ENCODE data around the gene ZNF662. TPM values are rescaled to one million over a fixed set of nuclear protein-coding genes. Genes with fewer than 3 reads are reported as not detected.
A peak's percentile ranks its signal among the peaks of the same experiment; 100 is the strongest.

Gene ZNF662
- total and polyA plus RNA-seq, 2 of the 13 experiments (the other 11 are each of a cell fraction or from before 2014, with no cell fraction given), result not detected

DNA sequence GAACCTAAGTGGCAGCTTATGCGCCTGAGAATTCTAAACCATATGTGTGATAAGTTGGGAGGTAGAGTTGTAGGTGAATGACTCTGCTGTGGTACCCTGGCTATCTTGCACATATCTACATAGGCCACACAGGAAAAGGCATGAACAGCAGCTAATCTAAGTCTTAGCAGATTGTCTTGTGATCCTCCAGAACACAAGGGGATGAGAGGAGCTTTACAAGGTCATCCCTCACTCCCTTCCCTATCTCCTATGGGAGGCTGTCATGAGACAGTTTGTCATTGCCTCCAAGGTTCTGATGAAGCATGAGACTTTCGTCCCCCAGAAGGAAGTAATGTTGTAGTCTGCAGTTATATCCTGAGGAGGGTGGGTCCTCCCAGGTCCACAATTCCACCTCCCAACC is 3.7 kb upstream of the ZNF662 start:
- 50% methylated on average over 2 of the region's 2 CpGs for WGBS (ENCODE audit: low lambda C conversion rate)
- ATAC-seq (no peak), DNase-seq (ENCODE audit: low spot score) (no peak), FAIRE-seq (no peak)
- H4K20me1 ChIP-seq (ENCODE audit: insufficient read depth, low read length), result no peaks in the 10 kb centered on the region
- ChIA-PET CTCF (ENCODE audit: low intra/inter-chr PET ratio, low total read pairs) (no interaction called here), POLR2A (no interaction called here)
- H3K4me1 ChIP-seq (ENCODE audit: insufficient read depth, low read length), result peaks cover 10% of the 10 kb centered on the region; the same call in 1 of the 2 replicates
- no peaks in the 10 kb centered on the region for H3K36me3 ChIP-seq (replicated peaks in 1 of 2; ENCODE audit: control insufficient read depth in 1 of 2, insufficient read depth in 2 of 2, low read length in 2 of 2)
- no TSS peak for BruUV-seq (replicated peaks)
- H3K79me2 ChIP-seq (ENCODE audit: insufficient read depth, low read length), result no peaks in the 10 kb centered on the region
- no peaks in the 10 kb centered on the region for H3K9me3 ChIP-seq (ENCODE audit: low read length)
- H3K27me3 ChIP-seq (ENCODE audit: control insufficient read depth in 1 of 2, insufficient read depth in 2 of 2, low read length in 2 of 2), result peaks cover 0 to 22% of the 10 kb centered on the region in 2 experiments; a peak in 3 of 5 replicates
- intact Hi-C loops (cut with micrococcal nuclease; ENCODE audit: unreplicated experiment), result no loop called here
- H3K27ac ChIP-seq (ENCODE audit: extremely low read length, insufficient read depth, low read length), result no peak overlapping the region
- no peak overlapping the region for H3K4me2 ChIP-seq (ENCODE audit: low read depth, low read length)
- in situ Hi-C loops (cut with HindIII; ENCODE audit: extremely low pct_ligation_motif_present, low pct_unique_long_range_greater_than_20kb), result no loop called here
- H3K9ac ChIP-seq (ENCODE audit: insufficient read depth, low read depth, low read length), result no peak overlapping the region
- no peak overlapping the region for H2AFZ ChIP-seq (ENCODE audit: low read length)
- no peak overlapping the region for H3K4me3 ChIP-seq (replicated peaks in 1 of 3; ENCODE audit: insufficient read depth in 1 of 3, low read depth in 2 of 3, low read length in 3 of 3)
- no peak for TF ChIP-seq U2AF2 (IDR thresholded peaks at IDR 0.05; ENCODE audit: low read depth, low read length)

DNA sequence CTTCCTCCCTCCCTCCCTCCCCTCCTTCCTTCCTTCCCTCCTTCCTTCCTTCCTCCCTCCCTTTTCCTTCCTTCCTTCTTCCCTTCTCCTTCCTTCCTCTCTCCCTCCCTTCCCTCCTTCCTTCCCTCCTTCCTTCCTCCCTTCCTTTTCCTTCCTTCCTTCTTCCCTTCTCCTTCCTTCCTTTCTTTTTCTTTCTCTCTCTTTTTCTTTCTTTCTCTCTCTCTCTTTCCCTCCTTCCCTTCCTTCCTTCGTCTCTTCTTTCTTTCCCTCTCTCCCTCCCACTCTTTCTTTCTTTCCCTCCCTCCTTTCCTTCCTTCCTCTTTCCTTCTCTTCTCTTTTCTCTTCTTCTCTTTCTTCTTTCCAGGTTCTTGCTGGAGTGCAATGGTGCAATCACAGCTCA is 1.9 kb upstream of the ZNF662 start:
- Histone ChIP-seq H3K79me2 (ENCODE audit: insufficient read depth, low read length) (no peaks in the 10 kb centered on the region), H3K9ac (ENCODE audit: insufficient read depth, low read depth, low read length) (no peak overlapping the region), H3K36me3 (replicated peaks in 1 of 2; ENCODE audit: control insufficient read depth in 1 of 2, insufficient read depth in 2 of 2, low read length in 2 of 2) (no peaks in the 10 kb centered on the region), H3K27me3 (ENCODE audit: control insufficient read depth in 1 of 2, insufficient read depth in 2 of 2, low read length in 2 of 2) (peaks cover 2 to 25% of the 10 kb centered on the region in 2 experiments; a peak in 3 of 5 replicates), H3K4me1 (ENCODE audit: insufficient read depth, low read length) (peaks cover 16% of the 10 kb centered on the region), H3K27ac (ENCODE audit: extremely low read length, insufficient read depth, low read length) (no peak overlapping the region), H3K4me3 (replicated peaks in 1 of 3; ENCODE audit: insufficient read depth in 1 of 3, low read depth in 2 of 3, low read length in 3 of 3) (no peak overlapping the region), H2AFZ (ENCODE audit: low read length) (no peak overlapping the region), H4K20me1 (ENCODE audit: insufficient read depth, low read length) (no peaks in the 10 kb centered on the region), H3K4me2 (ENCODE audit: low read depth, low read length) (no peak overlapping the region), H3K9me3 (ENCODE audit: low read length) (no peaks in the 10 kb centered on the region)
- 4% methylated on average over 1 of the region's 1 CpG for WGBS (ENCODE audit: low lambda C conversion rate)
- intact Hi-C loops (cut with micrococcal nuclease; ENCODE audit: unreplicated experiment), result no loop called here
- DNase-seq (ENCODE audit: low spot score) (no peak), ATAC-seq (no peak), FAIRE-seq (no peak)
- POLR2A ChIA-PET, result no interaction called here
- peak; percentile 38 for TF ChIP-seq PCBP2 (optimal IDR thresholded peaks at IDR 0.05; ENCODE audit: low read depth, low read length, poor library complexity, severe bottlenecking)
- TF ChIP-seq, protein P1, sequence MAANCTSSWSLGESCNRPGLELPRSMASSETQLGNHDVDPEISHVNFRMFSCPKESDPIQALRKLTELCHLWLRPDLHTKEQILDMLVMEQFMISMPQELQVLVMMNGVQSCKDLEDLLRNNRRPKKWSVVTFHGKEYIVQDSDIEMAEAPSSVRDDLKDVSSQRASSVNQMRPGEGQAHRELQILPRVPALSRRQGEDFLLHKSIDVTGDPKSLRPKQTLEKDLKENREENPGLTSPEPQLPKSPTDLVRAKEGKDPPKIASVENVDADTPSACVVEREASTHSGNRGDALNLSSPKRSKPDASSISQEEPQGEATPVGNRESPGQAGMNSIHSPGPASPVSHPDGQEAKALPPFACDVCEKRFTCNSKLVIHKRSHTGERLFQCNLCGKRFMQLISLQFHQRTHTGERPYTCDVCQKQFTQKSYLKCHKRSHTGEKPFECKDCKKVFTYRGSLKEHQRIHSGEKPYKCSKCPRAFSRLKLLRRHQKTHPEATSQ (CRISPR knock-in tag; IDR thresholded peaks at IDR 0.05; ENCODE audit: borderline replicate concordance), result no peak
- TF ChIP-seq ZNF549 (CRISPR knock-in tag; IDR thresholded peaks at IDR 0.05), result no peak
- no TSS peak for BruUV-seq (replicated peaks)
- in situ Hi-C loops (cut with HindIII; ENCODE audit: extremely low pct_ligation_motif_present, low pct_unique_long_range_greater_than_20kb), result no loop called here
- CTCF ChIA-PET (ENCODE audit: low intra/inter-chr PET ratio, low total read pairs), result no interaction called here
